ENCODE measurements around the gene ABCC8. TPM values are rescaled to one million over a fixed set of nuclear protein-coding genes. Genes with fewer than 3 reads are reported as not detected.

Gene ABCC8
- total and polyA plus RNA-seq, 2 experiments from 2014 or later: 2.0 to 3.4 TPM

GRCh38 chr11:17432002-17432401 is 44.6 kb downstream of the ABCC8 start:
- no peak overlapping the region for H2AFZ ChIP-seq
- no peak overlapping the region for H3K4me3 ChIP-seq
- no peak overlapping the region for H3K27ac ChIP-seq (ENCODE audit: low read depth)
- TF ChIP-seq ZNF462 (CRISPR knock-in tag; IDR thresholded peaks at IDR 0.05) (no peak), POLR2AphosphoS5 (IDR thresholded peaks at IDR 0.05; ENCODE audit: low read depth) (no peak), ETS1 (IDR thresholded peaks at IDR 0.05) (no peak), JUNB (IDR thresholded peaks at IDR 0.05; ENCODE audit: unreplicated experiment) (no peak), EZH2phosphoT487 (IDR thresholded peaks at IDR 0.05; ENCODE audit: unreplicated experiment) (no peak), ZNF331 (CRISPR knock-in tag; IDR thresholded peaks at IDR 0.05; ENCODE audit: low read depth) (no peak), STAT1 (IDR thresholded peaks at IDR 0.05; ENCODE audit: unreplicated experiment) (no peak), CREB1 (CRISPR knock-in tag; IDR thresholded peaks at IDR 0.05; ENCODE audit: low read depth) (no peak), EZH2 (IDR thresholded peaks at IDR 0.05; ENCODE audit: low read depth, unreplicated experiment) (no peak), NANOG (IDR thresholded peaks at IDR 0.05; ENCODE audit: borderline replicate concordance) (no peak), ZNF114 (CRISPR knock-in tag; IDR thresholded peaks at IDR 0.05) (no peak), CTCF (conservative IDR thresholded peaks at IDR 0.05; ENCODE audit: low read depth in 2 of 2) (no peak), REST (IDR thresholded peaks at IDR 0.05; ENCODE audit: unreplicated experiment) (no peak)
- no peaks in the 10 kb centered on the region for H3K36me3 ChIP-seq (ENCODE audit: insufficient read depth)
- no peaks in the 10 kb centered on the region for H3F3A ChIP-seq (replicated peaks; ENCODE audit: low read depth)
- H3K4me1 ChIP-seq (ENCODE audit: insufficient read depth): no peaks in the 10 kb centered on the region
- H4K20me1 ChIP-seq (replicated peaks; ENCODE audit: insufficient read depth): no peaks in the 10 kb centered on the region
- no peak overlapping the region for H3K4me2 ChIP-seq
- DNase-seq (ENCODE audit: low spot score) (no peak), ATAC-seq (no peak)
- H3K36me3 Mint-ChIP-seq (ENCODE audit: low read depth): no peaks in the 10 kb centered on the region
- H3K79me2 ChIP-seq (replicated peaks; ENCODE audit: insufficient read depth): no peaks in the 10 kb centered on the region
- H3K4me3 Mint-ChIP-seq: no peak overlapping the region
- peaks cover 5% of the 10 kb centered on the region; the same call in 2 of the 3 replicates for H3K4me1 Mint-ChIP-seq
- no peaks in the 10 kb centered on the region; the same call in 2 of the 3 replicates for H3K9me3 Mint-ChIP-seq
- H3K27ac Mint-ChIP-seq: no peak overlapping the region
- H3K27me3 Mint-ChIP-seq (ENCODE audit: insufficient read depth, low read depth, poor library complexity): peaks cover 4% of the 10 kb centered on the region
- H3K9me2 ChIP-seq (ENCODE audit: insufficient read depth): no peaks in the 10 kb centered on the region
- no peaks in the 10 kb centered on the region for H3K27me3 ChIP-seq (ENCODE audit: insufficient read depth)
